KG1 (cell line): ENCODE data around the gene REPS2.

ENCODE experiments used
- DNase-seq: peaks from one replicate; lab custom pipeline; 2025; lab: John Stamatoyannopoulos, UW

The REPS2 gene

DNA sequence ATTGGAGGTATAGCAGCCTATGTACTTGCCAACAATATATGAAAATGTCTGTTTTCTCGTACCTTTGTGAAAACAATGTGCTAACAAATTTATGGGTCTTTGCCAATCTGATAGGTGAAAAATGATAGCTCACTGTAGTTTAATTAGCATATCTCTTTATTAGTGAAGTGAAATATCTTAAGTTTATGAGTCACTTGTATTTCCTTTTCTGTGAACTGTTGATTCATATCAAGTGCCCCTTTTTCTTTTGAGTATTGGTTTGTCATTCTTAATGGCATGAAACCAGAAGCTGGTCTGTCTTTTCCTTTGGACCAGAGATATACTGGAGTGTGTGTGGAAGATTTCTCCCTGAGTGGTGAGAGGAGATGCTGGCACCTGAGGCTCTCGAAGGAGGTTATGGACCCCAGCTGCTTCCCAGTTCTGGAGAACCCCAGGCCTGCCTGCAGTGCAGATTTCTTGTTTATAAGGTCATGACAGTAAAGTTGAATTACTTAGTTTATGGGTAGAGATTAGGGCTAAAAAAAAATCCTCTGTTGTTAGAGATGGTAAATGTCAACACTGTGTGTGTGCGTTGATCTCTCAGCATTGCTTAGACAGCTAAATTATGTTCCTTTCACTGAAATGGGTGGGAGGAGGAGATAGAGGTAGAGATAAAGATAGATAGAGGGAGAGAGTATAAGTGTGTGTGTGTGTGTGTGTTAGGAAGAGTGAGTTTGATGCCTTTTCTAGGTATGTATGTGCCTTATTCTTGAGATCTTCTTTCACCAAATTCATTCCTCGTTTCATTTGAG, 89.9 kb downstream of the REPS2 start:
- DNase-seq = no peak

DNA sequence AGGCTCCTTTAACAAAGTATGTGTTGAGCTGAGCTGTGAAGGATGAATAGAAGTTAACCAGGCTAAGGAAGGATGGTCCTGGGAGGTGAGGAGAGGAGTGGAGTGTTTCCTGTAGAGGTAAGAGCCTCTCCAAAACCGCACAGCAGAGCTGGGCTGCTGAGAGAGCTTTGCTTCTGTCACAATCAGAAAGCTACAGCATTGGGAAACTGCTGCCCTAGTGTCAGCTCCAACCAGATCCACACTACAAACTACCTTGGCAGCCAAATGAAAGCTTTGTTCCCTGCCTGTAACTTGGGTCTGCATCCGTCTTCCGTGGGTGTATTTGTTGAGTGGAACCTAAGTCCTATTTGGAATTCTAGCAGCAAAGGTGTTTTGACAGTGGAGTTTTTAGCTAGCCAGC, 91.8 kb downstream of the REPS2 start:
- no peak for DNase-seq

DNA sequence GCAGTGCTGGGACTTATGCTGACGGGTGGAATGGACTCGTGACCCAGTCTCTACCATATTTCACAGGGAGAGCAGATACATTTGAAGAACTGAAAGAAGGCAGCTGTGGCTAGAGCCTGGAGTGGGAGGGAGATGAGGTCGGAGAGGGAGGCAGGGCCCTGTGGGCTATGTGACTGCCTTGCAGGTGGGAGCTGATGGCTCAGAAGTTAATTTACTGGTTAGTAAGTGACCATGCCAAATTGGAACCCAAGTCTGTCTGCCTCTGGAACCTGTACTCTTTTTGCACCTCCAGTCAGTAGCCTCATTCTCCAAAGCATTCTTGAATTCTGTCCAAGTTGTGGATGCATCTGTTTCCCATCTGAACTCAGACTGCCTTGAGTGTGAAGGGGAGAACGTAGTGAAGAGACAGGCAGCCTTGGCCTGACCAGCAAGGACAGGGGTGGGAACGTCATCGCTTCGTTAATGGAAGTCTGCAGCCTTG, 92.3 kb downstream of the REPS2 start:
- no peak for DNase-seq

DNA sequence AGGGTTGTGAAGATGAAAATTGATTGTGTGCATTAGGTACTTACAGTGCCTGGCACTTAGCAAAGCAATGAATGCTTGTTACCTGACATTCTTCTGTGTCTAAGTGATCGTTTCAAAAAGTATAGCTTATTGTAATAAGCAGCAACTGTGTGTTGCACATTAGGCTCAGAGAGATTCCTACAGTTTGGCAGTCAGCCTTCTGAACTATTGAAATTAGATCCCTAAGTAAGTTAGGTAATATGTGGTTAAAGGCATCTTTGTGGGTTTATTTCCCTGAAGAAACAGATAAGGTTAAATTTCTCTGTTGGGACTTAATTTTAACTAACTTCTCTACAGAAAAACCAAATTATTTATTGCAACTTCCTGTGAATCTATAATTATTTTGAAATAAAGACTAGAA, 93.4 kb downstream of the REPS2 start:
- no peak for DNase-seq

DNA sequence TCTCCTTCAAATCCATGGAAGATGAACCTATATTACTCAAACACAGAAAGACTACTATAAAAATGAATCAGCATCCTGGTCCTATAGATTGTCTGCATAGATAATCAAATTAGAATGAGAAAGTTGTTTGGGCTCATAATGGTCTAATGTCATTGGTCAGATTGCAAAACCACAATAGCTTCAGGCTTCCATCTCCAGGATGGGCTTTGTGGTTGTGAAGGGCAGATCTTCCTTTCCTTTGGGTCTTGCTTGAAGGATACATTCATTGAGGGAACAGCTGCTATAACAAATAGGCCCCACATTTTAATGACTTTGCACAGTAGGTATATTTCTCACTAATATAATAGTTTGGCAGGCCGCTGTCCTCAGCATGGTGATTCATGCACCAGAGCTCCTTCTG, 94.3 kb downstream of the REPS2 start:
- no peak for DNase-seq

DNA sequence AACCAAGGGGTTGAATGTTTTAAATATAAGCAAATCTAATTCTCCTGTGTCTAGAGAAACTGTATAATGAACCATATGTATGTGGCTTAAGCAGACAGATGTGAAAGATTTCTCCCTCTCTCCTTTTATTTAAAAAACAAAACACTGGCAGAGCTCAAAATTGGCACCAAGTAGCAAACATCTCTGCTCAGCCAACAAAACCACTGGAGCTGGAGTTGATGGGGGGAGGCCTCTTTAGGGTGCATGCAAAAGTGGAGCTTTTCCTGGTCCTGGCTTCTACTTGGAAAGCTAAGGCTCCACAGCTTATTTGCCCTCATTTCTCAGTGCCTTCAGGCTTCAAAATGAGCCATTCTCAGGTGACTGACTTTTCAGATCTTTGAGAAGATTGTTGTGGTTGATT, 95.6 kb downstream of the REPS2 start:
- no peak for DNase-seq

DNA sequence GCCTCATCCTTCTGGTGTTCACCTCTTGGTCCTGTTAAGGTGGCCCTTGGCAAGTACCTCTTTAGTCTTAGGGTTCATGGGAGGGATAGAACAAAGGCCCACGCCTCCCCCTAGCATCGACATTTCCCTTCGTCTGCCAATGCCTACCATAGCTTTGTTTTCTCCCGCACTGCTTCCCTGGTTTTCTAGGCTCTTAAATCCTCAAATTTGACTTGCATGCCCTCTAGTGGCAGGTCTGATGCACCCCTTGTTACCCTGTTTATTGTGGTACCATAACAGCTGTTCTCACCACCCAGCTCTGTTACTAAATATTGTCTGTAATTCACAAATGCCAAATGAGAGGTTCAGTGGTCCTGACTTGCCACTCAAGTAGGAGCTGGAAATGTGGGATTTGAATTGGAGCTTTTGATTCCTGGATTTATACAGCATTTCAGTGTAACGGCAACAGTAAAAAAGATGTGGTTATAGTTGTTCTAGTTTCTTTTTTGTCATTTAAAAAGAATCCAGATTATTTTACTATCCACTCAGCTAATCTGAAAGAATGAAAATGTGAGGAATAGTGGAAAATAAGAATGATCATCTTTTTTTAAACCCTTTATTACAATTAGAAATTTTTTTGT, 100.1 kb downstream of the REPS2 start:
- peak; percentile 32 for DNase-seq

DNA sequence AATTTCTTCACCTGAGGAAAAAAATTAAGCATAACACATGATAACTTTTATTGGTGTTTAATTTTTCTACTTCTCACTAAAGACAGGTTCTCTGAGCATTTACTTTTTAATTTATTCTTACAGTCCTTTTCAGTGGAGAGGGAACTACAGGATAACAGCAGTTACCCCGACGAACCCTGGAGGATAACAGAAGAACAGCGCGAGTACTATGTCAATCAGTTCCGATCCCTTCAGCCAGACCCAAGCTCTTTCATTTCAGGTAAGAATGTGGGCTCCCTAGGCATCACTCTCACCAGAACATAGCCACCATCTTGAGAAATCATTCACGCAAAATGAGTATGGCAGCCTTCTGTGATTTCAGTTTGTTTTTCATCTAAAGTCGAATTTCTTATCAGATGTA, 100.8 kb downstream of the REPS2 start:
- DNase-seq = no peak

DNA sequence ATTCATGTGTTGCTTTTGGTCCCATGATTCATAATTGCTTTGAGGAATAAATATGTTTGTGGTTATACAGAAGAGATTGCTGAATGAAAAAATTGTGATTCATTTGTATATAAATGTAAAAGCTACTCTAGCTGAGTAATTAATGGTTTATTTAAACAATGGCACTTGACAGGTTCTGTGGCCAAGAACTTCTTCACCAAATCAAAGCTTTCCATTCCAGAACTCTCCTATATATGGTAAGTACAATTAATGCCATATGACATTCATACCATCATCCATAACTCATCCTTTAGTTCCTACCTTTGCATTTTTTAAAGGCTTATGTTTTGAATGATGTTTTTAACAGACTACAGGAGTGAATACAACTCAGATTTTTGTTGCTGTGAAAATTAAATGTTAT, 105.8 kb downstream of the REPS2 start:
- DNase-seq = no peak

DNA sequence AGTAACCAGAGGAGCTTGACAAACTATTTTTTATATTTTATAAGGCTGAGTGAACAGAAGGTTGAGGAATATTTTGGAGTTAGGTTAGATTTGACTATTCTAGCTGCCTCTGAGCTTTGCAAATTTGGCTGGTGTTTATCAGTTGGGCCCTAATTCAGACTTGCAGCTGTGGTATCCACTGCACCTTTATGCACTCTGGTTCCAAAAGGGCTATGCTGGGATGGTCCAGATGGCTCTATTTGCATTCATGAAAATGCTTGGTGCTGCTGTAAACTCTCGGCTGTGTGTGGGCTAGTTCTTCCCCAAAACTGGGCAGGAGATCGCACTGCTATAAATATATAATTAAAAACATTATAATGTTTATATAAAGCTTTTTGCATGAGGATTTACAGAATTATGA, 106.3 kb downstream of the REPS2 start:
- no peak for DNase-seq

DNA sequence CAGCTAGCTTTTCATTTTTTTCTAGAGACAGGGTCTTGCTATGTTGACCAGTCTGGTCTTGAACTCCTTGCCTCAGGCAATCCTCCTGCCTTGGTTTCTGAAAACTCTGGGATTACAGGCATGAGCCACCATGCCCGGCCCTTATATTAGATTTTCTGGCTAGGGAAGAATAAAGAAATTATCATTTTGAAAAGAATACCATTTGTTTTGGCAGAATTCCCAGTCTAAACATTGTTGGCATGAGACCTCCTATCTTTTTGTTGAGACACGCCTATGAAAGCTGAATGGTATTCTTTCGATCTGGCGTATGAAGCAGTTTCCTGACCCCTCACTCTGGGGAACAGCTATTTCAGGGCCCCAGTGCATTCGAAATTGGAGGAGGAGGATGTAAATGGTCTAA, 107.0 kb downstream of the REPS2 start:
- no peak for DNase-seq

DNA sequence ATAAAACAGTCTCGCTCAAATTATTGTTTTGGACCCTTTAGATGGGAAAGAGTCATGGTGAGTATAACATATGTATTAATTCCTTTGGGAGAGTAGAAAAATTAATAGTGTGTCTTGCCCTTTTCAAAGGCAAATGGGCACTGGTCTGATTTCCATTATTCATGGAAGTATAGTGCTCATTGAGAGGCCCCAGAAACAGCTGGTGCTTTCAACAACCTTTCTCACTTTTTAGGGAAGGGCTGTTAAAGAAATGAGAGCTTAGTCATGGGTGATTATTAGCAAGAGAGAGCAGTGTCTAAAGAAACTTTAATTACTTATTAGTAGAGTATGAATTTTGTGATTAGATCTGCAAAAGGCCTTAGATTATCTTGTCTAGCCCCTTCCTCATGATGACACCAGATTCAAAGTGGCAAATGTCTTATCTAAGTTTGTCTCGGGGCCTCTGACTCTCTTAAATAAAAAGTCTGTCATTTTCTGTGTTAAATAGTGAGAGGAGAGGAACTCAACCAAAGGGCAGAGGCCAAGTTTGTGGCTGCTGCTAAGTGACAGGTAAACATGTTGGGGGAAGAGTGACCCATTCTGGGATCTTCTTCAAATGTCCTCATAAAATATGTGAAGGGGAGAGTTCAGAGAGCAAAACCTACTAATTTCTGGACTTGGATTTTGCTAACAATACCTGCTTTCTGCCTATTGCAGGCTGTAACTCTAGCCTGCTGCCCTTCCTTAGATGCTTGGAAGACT, 110.6 kb downstream of the REPS2 start:
- DNase-seq = no peak

DNA sequence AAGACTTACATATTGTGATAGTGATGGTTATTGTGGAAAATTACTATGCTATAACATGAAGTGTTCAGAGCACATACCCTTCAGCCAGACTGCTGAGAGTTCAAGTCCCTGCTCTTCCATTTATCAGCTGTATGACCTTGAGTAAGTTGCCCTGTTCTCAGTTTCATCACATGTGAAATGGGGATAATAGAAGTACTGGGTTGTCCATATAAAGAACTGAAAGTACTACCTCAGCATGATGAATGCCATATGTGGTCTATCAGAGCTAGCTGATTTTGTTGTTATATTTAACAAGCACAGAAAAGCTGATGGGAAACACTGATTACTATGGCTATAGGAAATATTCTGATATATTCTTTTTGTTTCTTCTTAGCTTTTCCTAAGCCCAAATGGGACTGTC, 115.6 kb downstream of the REPS2 start:
- DNase-seq = no peak

DNA sequence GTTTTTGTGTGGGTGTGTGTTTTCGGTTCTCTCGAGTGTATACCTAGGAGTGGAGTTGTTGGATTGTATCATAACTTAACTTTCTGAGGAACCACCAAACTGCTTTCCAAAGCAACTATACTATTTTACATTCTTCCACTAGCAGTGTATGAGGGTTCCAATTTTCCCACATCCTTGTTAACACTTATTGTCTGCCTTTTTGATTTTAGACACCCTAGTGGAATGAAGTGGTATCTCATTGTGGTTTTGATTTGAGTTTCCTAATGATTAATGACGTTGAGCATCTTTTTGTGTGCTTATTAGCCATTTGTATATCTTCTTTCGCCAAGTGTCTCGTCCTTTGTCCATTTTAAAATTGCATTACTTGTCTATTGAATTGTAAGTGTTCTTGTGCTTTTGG, 118.6 kb downstream of the REPS2 start:
- no peak for DNase-seq

DNA sequence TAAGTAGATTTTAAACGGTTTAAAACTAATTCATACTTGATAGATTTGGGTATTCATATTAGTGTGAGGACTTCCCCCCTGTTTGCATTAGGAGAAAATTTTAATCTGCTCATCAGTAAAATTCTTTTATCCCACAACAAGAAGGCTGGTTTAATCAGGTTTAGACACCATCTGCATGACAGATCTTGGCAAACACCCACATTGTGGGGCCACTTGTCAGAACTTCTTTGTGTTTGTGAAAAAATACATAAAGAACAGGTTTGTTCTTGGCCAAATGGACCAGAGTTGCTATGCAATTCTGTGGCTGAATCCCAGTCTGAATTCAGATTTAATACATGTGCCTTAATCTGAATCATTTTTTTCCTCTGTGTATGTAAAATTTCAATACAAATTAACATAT, 121.1 kb downstream of the REPS2 start:
- DNase-seq = no peak

DNA sequence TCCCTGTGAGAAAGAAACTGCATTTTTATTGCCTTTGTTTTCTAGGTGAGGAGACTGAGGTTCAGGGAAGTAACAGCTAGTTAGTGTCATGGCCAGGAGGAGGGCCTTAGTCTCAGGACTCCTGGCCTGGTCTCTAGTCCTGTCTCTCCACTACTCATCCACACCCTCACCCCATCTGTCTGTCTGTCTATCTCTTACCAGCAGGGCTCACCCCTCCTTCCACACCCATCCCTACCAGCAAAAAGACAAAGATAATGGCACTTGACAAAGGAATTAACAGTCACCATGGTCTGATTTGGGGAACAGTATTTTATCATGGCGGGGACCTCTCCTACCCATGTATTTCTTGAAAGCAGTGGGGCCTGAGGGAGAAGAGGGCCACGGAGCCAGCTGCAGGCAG, 125.8 kb downstream of the REPS2 start:
- DNase-seq = no peak

DNA sequence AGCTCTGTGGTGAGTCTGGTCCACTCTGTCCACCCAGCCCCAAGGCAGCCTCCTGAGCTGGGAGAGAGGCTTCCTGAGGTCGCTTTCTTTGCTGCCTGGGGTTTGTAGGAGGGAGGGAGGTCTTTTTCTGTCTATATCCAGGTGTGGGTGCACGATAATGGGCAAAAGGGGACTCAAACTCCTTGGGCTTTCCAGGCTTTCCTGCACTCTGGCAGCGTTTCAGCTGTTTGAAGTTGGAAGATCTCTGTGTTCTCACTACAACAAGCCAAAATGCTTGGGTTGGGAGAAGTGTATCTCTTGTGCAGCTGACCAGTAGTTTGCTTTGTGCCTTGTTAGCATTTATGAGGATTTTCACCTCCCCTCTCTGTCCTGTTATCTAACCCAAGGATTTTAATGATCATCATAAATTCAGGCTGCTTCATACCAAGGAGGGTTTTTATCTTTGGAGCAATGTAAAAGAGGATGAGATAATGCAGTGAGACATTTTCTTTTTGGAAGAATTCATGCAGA, 126.3 kb downstream of the REPS2 start:
- DNase-seq = no peak

DNA sequence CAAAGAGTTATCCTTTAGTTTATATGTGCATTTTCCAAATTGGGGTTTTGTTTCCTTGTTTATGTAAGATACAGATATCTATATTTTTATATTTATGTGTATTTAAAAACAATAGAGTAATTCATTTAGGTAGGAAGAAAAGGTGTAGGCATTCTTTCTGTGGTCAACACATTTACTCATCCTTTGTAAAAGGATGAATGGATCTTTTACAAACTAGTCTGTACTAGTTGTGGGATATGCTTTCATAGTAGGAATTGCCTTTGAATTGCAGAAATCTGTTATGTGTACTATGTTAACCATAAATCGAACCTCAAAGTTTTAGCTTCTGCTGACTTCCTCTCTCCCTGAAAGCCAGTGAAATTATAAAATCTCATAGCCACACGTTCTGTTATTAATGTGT, 128.5 kb downstream of the REPS2 start:
- no peak for DNase-seq

DNA sequence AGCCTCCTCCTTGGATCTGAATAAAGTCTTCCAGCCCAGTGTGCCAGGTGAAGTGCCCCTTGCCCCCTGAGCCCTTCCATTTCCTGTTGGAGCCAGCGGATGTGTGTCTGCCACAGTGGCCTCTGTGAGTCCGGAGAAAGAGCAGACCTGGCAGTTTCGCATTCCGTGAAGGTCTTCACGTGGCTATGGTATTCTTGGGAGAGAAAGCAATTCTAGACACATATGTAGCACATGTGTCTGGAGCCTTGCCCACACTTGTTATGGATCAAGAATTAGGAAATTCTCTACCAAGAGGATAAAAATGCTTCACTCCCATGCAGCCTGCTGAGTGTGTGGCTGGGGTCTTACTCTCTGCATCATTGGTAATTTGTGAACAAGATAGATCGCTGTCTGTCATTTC, 130.9 kb downstream of the REPS2 start:
- DNase-seq = no peak

DNA sequence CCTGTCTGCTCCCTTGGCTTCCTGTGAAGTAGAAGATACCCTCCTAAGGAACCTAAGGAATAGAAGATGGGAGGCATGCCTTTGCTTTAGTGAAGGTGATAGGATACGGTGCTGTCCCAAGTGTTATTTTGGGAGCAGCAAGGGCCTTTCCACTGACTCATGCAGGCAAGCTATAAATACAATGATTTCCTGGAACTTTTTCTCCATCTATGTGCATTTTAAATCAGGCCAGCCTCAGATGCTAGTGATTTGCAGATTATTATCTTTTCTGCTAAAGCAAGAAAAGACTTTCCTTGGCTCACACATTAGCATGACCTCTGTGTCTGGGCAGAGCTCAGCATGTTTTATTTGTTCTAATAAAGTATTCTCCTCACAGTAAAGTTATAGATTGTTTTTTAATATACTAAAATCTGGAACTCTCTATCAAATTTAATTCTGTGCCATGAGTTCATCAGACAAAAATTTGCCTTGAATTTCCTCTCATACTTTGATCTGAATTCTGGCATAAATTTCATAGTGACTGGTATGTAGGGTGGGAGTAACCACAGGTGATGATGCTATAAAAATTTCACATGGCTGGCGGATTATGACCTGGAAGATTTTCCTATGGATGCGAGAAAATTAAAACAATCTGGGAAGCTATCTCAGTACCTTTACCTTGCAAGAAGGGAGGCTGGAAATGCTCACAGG, 131.7 kb downstream of the REPS2 start:
- no peak for DNase-seq

DNA sequence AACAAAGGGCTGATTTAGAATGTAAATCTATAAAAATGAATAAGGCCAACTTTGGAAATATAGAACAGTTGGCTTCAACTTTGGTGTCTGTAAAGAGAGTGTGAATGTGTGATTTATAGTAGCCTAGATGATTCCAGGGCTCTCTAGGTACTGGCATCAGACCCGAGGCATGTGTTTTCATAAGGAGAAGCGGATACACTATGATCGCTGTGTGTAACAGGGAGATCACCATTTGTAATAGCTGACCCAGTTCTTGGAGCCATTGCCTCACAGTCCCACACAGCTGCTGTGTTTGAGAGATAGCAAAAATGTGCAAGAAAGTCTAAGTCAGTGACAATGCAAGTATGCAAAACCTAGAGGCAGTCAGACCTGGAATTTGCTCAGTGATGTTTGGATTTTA, 135.1 kb downstream of the REPS2 start:
- no peak for DNase-seq

DNA sequence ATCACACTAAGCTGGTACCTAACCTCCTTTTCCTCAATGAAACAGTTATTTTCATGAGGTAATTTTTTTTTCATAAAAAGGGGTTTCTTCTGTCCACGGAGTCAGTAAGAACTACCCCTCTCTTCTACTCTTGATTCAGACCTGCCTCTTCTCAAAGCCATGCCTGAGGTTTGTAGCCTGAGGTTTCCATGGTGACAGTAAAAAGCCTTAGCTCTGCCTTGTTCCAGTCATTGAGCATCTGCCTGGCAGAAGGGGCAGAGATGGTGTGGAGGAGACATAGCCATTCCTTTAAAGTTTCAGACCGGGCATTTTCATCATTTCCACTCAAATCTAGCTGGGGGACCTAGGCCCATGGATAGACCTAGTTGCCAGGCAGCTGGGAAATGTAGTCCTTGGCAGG, 135.5 kb downstream of the REPS2 start:
- no peak for DNase-seq
